Astrocyte of the hippocampus (primary cell): ENCODE data around the gene PURA.

Source experiments
- DNase-seq: peaks from one replicate; pipeline ENCODE4 v3.0.0; 2011; ENCODE audit warnings: low read depth, low spot score

The PURA gene

GRCh38 chr5:140109759-140110645 lies 3.9 kb upstream of the PURA start:
- DNase-seq: peak; percentile 14

- peak; percentile 2 for DNase-seq
Measured at GRCh38 chr5:140110646-140110957, 3.3 kb upstream of the PURA start.

- peak; percentile 5 for DNase-seq
Measured at GRCh38 chr5:140111011-140111858, 2.7 kb upstream of the PURA start.

GRCh38 chr5:140111859-140112551 lies 1.9 kb upstream of the PURA start:
- DNase-seq: no peak

GRCh38 chr5:140112685-140113179 lies 1.2 kb upstream of the PURA start:
- peak; percentile 43 for DNase-seq

GRCh38 chr5:140113180-140113698 lies 670 bp upstream of the PURA start:
- no peak for DNase-seq

GRCh38 chr5:140114341-140115185 lies 654 bp downstream of the PURA start:
- DNase-seq: peak; percentile 79

- no peak for DNase-seq
Measured at GRCh38 chr5:140115186-140115500, 1.2 kb downstream of the PURA start.

- DNase-seq: no peak
Measured at GRCh38 chr5:140116716-140117115, 2.8 kb downstream of the PURA start.

- no peak for DNase-seq
Measured at GRCh38 chr5:140117523-140117922, 3.6 kb downstream of the PURA start.

- DNase-seq: no peak
Measured at GRCh38 chr5:140118302-140118936, 4.5 kb downstream of the PURA start.

GRCh38 chr5:140125637-140126036 lies 11.7 kb downstream of the PURA start, which contains the start of gene IGIP:
TSS of gene IGIP (plus strand) at chr5:140125937. CDS start at chr5:140128477, 2,540 bp downstream.
- DNase-seq: no peak

GRCh38 chr5:140126315-140127012 lies 12.6 kb downstream of the PURA start:
- DNase-seq: no peak

GRCh38 chr5:140128376-140128775 lies 14.5 kb downstream of the PURA start:
- no peak for DNase-seq

- no peak for DNase-seq
Measured at GRCh38 chr5:140130949-140131733, 17.2 kb downstream of the PURA start.

GRCh38 chr5:140131967-140132409 lies 18.1 kb downstream of the PURA start:
- DNase-seq: peak; percentile 89

- no peak for DNase-seq
Measured at GRCh38 chr5:140133514-140134167, 19.7 kb downstream of the PURA start.

GRCh38 chr5:140134277-140134935 lies 20.5 kb downstream of the PURA start:
- no peak for DNase-seq
